Measurements from ENCODE around the gene PNMA8B. TPM values are rescaled to one million over a fixed set of nuclear protein-coding genes. Genes with fewer than 3 reads are reported as not detected.

The PNMA8B gene
- total and polyA plus RNA-seq, 2 experiments from 2014 or later = 4.1 to 13.5 TPM

DNA sequence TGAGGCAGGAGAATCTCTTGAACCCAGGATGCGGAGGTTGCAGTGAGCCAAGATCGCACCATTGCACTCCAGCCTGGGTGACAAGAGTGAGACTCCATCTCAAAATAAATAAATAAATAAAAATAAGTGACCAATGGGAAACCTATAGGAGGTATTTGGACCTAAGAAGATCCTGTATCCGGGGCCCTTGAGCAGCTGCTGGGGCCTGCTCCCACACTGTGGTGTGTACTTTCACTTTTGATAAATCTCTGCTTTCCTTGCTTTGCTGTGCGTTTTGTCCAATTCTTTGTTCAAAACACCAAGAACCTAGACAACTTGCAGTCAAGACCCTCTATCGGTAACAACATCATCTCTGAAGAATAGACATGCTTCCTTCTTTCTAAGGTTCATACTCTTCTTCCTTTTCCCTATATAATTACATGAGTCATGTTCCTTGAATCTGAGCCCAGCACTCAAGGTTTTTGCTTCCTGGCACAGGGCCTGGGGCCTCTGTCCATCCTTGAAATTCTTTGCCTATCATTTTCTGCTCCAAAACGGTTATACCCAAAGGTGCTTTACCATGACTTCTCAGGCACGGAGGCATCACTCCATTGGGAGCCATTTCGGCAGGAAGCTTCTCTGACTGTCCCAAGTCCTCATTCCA, 52.7 kb downstream of the PNMA8B start:
- Histone ChIP-seq H3K27me3 (no peaks in the 10 kb centered on the region), H3K27ac (no peak overlapping the region), H3K4me1 (ENCODE audit: low read depth) (no peaks in the 10 kb centered on the region), H3K36me3 (no peaks in the 10 kb centered on the region), H3K9me3 (ENCODE audit: low read depth) (no peaks in the 10 kb centered on the region), H3K4me3 (no peak overlapping the region)
- TF ChIP-seq, protein P1, sequence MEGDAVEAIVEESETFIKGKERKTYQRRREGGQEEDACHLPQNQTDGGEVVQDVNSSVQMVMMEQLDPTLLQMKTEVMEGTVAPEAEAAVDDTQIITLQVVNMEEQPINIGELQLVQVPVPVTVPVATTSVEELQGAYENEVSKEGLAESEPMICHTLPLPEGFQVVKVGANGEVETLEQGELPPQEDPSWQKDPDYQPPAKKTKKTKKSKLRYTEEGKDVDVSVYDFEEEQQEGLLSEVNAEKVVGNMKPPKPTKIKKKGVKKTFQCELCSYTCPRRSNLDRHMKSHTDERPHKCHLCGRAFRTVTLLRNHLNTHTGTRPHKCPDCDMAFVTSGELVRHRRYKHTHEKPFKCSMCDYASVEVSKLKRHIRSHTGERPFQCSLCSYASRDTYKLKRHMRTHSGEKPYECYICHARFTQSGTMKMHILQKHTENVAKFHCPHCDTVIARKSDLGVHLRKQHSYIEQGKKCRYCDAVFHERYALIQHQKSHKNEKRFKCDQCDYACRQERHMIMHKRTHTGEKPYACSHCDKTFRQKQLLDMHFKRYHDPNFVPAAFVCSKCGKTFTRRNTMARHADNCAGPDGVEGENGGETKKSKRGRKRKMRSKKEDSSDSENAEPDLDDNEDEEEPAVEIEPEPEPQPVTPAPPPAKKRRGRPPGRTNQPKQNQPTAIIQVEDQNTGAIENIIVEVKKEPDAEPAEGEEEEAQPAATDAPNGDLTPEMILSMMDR (IDR thresholded peaks at IDR 0.05; ENCODE audit: low read depth, low read length) = no peak
- DNase-seq (ENCODE audit: low read depth in 1 of 2, low spot score in 1 of 2) = peak in 1 of 2 donors; percentile 85

DNA sequence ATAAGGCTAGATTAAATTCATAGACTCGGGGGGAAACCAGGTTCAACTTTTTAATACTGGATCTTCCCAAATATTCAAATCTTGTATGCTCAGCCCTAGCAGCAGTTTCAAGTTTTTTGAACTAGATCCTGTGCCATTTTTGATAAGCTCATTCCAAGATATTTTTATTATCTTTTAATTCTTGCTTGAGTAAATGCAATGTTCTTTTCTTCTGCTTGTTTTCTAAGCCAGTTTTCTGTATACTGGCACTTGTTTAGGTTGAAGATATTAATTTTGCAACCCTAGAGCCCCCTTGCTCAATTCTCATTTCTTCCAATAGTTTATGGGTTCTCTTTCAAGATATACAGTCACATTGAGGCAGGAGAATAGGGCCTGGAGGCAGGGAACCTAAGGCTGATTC, 53.8 kb downstream of the PNMA8B start:
- no peak overlapping the region for H3K27ac ChIP-seq
- peak in 1 of 2 donors; percentile 61 for DNase-seq (ENCODE audit: low read depth in 1 of 2, low spot score in 1 of 2)

More for the DNA sequence above, 53.8 kb downstream of the PNMA8B start:
- Histone ChIP-seq H3K27me3 (no peaks in the 10 kb centered on the region), H3K9me3 (ENCODE audit: low read depth) (no peaks in the 10 kb centered on the region), H3K4me3 (no peak overlapping the region), H3K36me3 (no peaks in the 10 kb centered on the region), H3K4me1 (ENCODE audit: low read depth) (no peaks in the 10 kb centered on the region)
- TF ChIP-seq, protein P1 (IDR thresholded peaks at IDR 0.05; ENCODE audit: low read depth, low read length) = no peak

Other genes starting within 250 kb of the PNMA8B start
- 115 and 163 TPM in 2 replicates for gene HIF3A, start 198.8 kb downstream of the PNMA8B start, total RNA-seq
- 122 and 170 TPM in 2 replicates for gene HIF3A, start 198.8 kb downstream of the PNMA8B start, polyA plus RNA-seq
- 109 and 130 TPM in 2 replicates for gene PPP5C, start 148.8 kb downstream of the PNMA8B start, total RNA-seq
- 120 and 123 TPM in 2 replicates for gene PPP5C, start 148.8 kb downstream of the PNMA8B start, polyA plus RNA-seq
- 91.7 and 127 TPM in 2 replicates for gene CCDC8, start 82.3 kb downstream of the PNMA8B start, total RNA-seq
- gene CCDC8, start 82.3 kb downstream of the PNMA8B start, polyA plus RNA-seq = 74.0 and 92.9 TPM in 2 replicates
- gene PNMA8C, start 66.9 kb downstream of the PNMA8B start, total RNA-seq = 0.69 and 0.81 TPM in 2 replicates
- 0.20 TPM in 1 of 2 replicates, not detected in the other for gene PNMA8C, start 66.9 kb downstream of the PNMA8B start, polyA plus RNA-seq
- gene PNMA8A, start 24.3 kb downstream of the PNMA8B start, total RNA-seq = 67.8 and 71.7 TPM in 2 replicates
- 38.3 and 46.4 TPM in 2 replicates for gene PNMA8A, start 24.3 kb downstream of the PNMA8B start, polyA plus RNA-seq
- gene CALM3, start 105.5 kb upstream of the PNMA8B start, total RNA-seq = 414 and 867 TPM in 2 replicates
- 412 and 576 TPM in 2 replicates for gene CALM3, start 105.5 kb upstream of the PNMA8B start, polyA plus RNA-seq
- 0.12 and 0.35 TPM in 2 replicates for gene PTGIR, start 129.2 kb upstream of the PNMA8B start, total RNA-seq
- gene PTGIR, start 129.2 kb upstream of the PNMA8B start, polyA plus RNA-seq = 0.82 TPM in 1 of 2 replicates, not detected in the other
- gene GNG8, start 140.3 kb upstream of the PNMA8B start, total RNA-seq = not detected in 2 replicates
- 6.8 and 16.2 TPM in 2 replicates for gene GNG8, start 140.3 kb upstream of the PNMA8B start, polyA plus RNA-seq
- gene DACT3, start 165.3 kb upstream of the PNMA8B start, total RNA-seq = 115 and 142 TPM in 2 replicates
- gene DACT3, start 165.3 kb upstream of the PNMA8B start, polyA plus RNA-seq = 107 and 153 TPM in 2 replicates
- 16.0 and 24.7 TPM in 2 replicates for gene PRKD2, start 221.2 kb upstream of the PNMA8B start, total RNA-seq
- 25.5 and 53.9 TPM in 2 replicates for gene PRKD2, start 221.2 kb upstream of the PNMA8B start, polyA plus RNA-seq

Measured in cardiac muscle cell (in vitro differentiated cells and primary cell).